Osteocyte (in vitro differentiated cells): ENCODE measurements around the gene TAPT1. TPM values are rescaled to one million over a fixed set of nuclear protein-coding genes. Genes with fewer than 3 reads are reported as not detected.

Experiments used
- DNase-seq: peaks from one replicate; pipeline ENCODE4 v3.0.0; 2021; ENCODE audit warnings: mixed read lengths; ENCODE audit not compliant: unreplicated experiment; ENCODE audit errors: extremely low spot score
- H3K27ac Mint-ChIP-seq: one replicate; pipeline ENCODE4 v1.8.0; 2021; ENCODE audit warnings: mild to moderate bottlenecking, mixed read lengths; ENCODE audit not compliant: unreplicated experiment
- H3K27me3 Mint-ChIP-seq: one replicate; pipeline ENCODE4 v1.8.0; 2021; ENCODE audit warnings: mixed read lengths; ENCODE audit not compliant: unreplicated experiment
- H3K36me3 Mint-ChIP-seq: one replicate; pipeline ENCODE4 v1.8.0; 2021; ENCODE audit warnings: mixed read lengths; ENCODE audit not compliant: unreplicated experiment
- H3K4me1 Mint-ChIP-seq: one replicate; pipeline ENCODE4 v1.8.0; 2021; ENCODE audit warnings: mixed read lengths; ENCODE audit not compliant: unreplicated experiment
- H3K4me3 Mint-ChIP-seq: one replicate; pipeline ENCODE4 v1.8.0; 2021; ENCODE audit warnings: mild to moderate bottlenecking, moderate library complexity, mixed read lengths; ENCODE audit not compliant: unreplicated experiment
- H3K9me3 Mint-ChIP-seq: one replicate; pipeline ENCODE4 v1.8.0; 2021; ENCODE audit warnings: mixed read lengths; ENCODE audit not compliant: unreplicated experiment
- total RNA-seq: library from RNA; stranded (reverse); gene quantifications from 2 replicates; pipeline ENCODE4 v1.2.1, GENCODE V29; 2021
- TF ChIP-seq, protein P1 (sequence below): fragments of 200-600 bp; sonication (generic); IDR thresholded peaks from 2 replicates; pipeline ENCODE4 v1.5.0; 2021; ENCODE audit warnings: antibody characterized with exemption, mild to moderate bottlenecking, moderate library complexity

TAPT1 gene
- total RNA-seq, 1 donor from 2014 or later: 31.7 TPM

DNA sequence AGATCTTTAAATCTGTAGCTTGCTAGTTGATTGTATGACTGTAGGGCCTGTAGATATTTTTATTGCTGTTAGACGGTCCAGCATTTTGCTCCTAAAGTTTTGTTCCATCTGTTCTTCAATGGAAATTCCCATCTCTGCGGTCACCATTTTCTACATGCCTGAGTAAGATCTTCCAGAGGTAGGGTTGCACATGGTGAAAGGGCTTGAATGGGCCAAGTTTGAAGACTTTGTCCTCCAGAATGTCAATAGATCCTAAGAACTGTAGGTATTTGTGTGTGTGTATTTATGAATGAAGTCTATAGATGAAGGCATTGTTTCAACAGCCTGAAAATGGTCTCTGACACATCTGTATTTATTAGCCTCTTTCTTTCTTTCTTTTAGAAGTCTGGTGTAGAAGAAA is 22.3 kb upstream of the TAPT1 start:
- Mint-ChIP-seq H3K36me3 (peaks cover 25% of the 10 kb centered on the region), H3K27me3 (no peaks in the 10 kb centered on the region), H3K9me3 (no peaks in the 10 kb centered on the region), H3K27ac (no peak overlapping the region), H3K4me1 (peaks cover 9% of the 10 kb centered on the region), H3K4me3 (no peak overlapping the region)
- TF ChIP-seq, protein P1, sequence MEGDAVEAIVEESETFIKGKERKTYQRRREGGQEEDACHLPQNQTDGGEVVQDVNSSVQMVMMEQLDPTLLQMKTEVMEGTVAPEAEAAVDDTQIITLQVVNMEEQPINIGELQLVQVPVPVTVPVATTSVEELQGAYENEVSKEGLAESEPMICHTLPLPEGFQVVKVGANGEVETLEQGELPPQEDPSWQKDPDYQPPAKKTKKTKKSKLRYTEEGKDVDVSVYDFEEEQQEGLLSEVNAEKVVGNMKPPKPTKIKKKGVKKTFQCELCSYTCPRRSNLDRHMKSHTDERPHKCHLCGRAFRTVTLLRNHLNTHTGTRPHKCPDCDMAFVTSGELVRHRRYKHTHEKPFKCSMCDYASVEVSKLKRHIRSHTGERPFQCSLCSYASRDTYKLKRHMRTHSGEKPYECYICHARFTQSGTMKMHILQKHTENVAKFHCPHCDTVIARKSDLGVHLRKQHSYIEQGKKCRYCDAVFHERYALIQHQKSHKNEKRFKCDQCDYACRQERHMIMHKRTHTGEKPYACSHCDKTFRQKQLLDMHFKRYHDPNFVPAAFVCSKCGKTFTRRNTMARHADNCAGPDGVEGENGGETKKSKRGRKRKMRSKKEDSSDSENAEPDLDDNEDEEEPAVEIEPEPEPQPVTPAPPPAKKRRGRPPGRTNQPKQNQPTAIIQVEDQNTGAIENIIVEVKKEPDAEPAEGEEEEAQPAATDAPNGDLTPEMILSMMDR: no peak
- DNase-seq: no peak

DNA sequence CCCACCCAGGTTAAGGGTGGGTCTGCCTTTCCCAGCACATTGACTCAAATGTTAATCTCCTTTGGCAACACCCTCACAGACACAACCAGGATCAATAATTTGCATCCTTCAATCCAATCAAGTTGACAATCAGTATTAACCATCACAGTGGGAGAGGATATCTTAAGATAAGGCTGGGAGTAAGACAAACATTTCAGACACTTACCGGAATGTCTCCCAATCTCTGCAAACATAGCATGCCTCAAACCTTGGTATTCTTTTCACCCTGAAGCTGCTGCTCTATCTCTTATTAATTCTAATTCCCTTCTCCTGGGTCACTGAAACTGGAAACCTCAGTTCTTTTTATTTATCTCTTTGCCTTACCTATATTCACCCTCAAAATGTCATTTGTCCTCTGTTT is 19.0 kb upstream of the TAPT1 start:
- H3K27me3 Mint-ChIP-seq: no peaks in the 10 kb centered on the region
- no peak for DNase-seq
- no peak overlapping the region for H3K4me3 Mint-ChIP-seq
- H3K27ac Mint-ChIP-seq: no peak overlapping the region
- no peaks in the 10 kb centered on the region for H3K9me3 Mint-ChIP-seq
- TF ChIP-seq, protein P1: no peak
- H3K36me3 Mint-ChIP-seq: peaks cover 25% of the 10 kb centered on the region
- H3K4me1 Mint-ChIP-seq: no peaks in the 10 kb centered on the region

DNA sequence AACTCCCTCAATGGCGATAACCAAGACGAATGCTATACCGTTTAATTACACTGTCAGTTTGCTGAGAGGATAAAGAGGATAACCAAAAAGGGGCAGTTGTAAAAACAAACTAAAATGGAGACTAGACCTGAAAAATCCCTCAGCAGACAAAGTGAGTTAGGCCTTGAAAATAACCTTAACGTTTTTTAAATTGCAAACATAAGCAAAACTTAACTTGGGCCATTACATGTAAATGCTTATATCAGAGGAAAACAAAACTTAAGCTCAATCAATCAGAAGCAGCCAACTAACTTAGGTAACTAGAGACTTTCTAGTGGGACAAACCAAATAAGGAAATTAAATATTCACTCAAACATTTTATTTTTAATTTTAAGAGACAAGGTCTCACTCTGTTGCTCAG is 17.0 kb upstream of the TAPT1 start:
- Mint-ChIP-seq H3K27me3 (no peaks in the 10 kb centered on the region), H3K4me3 (no peak overlapping the region), H3K9me3 (no peaks in the 10 kb centered on the region), H3K4me1 (no peaks in the 10 kb centered on the region), H3K27ac (no peak overlapping the region), H3K36me3 (peaks cover 19% of the 10 kb centered on the region)
- TF ChIP-seq, protein P1: no peak
- DNase-seq: no peak

DNA sequence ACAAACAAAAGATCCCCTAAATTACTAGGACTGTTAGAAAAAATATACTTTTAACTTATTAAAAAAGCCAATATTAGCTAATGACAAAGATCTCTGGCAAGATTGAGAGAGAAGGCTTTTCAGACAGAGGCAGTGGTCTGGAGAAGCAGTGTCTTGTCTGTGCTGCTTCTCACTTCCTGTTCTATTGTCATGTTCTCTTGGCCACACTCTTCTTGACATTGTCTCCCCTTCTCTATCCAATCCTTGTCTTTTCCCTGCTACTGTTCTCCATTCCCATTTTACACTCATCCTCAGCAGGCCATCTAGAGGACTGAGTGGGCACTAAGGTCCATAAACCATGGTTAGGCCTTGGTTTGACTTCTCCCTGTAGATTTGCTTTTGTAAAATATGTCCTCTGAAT is 14.0 kb upstream of the TAPT1 start:
- H3K4me3 Mint-ChIP-seq: no peak overlapping the region
- no peak for DNase-seq
- no peaks in the 10 kb centered on the region for H3K27me3 Mint-ChIP-seq
- H3K4me1 Mint-ChIP-seq: no peaks in the 10 kb centered on the region
- TF ChIP-seq, protein P1: no peak
- H3K9me3 Mint-ChIP-seq: no peaks in the 10 kb centered on the region
- no peak overlapping the region for H3K27ac Mint-ChIP-seq
- peaks cover 9% of the 10 kb centered on the region for H3K36me3 Mint-ChIP-seq

DNA sequence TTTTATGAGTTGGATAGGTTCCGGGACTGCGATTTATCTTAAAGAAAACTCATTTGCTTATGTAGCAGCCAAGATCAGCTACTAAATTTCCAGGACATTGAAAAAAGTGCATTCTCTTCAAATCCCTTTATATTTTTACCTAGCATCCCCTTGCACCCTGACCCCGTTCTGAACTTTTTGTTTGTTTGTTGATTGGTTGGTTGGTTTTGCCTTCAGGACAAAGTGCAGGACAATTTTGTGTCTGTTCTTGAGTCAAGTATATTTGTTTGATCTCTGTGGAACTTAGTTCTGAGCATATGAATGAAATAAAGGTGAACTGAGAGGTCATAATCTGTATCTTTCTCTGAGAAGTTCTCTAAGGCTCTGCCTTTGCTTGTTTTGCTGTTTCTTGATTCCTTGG is 12.8 kb upstream of the TAPT1 start:
- H3K36me3 Mint-ChIP-seq: peaks cover 9% of the 10 kb centered on the region
- no peaks in the 10 kb centered on the region for H3K4me1 Mint-ChIP-seq
- H3K27me3 Mint-ChIP-seq: no peaks in the 10 kb centered on the region

More for the DNA sequence above, 12.8 kb upstream of the TAPT1 start:
- TF ChIP-seq, protein P1: no peak
- DNase-seq: no peak
- no peak overlapping the region for H3K4me3 Mint-ChIP-seq
- H3K9me3 Mint-ChIP-seq: no peaks in the 10 kb centered on the region
- H3K27ac Mint-ChIP-seq: no peak overlapping the region
